ENCODE data around the gene SPATA31C1.
"Not testable (repeated sequence)": the region's sequence is repeated elsewhere in the genome, so short reads cannot be mapped to it uniquely, and the experiment has no call there.

SPATA31C1 gene

DNA sequence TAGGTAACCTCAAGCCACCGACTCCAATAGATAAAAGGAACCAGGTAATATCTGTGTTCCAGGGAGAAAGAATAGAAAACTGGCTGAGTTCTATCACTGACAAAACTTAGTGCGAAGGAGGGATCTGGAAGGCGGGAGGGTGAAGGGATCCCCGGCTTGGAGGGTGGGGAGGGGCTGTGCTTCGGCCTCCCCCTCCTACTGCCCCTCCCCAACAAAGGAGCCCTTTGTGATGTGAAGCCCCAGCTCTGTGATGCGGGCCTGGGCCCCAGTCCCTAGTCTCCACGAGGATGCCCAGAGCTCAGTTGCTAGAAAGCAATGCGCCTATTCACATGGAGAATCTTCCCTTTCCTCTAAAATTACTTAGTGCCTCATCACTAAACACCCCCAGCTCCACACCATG lies at the start of gene SPATA31C1:
Gene SPATA31C1, plus strand, starts transcription at position 301 of the 400 bp plus-strand sequence.
- not testable (repeated sequence) for DNase-seq (ENCODE audit: low read depth in 2 of 2)

DNA sequence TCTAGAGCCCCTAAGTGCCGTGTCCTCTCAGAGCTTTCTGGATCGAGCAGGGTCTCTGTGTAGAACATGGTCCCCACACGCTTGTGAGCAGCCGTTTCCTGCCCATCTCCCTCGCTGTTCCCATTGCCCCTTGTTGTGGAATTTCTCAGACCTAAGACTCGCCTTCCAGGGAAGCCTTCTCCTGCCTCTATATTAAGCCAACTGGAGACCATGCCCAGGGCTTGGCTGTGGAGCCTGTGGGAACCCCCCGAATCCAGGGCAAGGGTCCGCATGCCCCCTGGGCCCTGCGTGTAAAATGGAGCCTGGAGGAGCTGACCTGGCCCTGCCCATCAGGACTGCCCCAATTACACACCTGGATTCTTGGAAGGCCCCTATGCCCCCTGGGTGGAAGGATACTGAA lies 49.6 kb upstream of the SPATA31C1 start:
- no peak for DNase-seq (ENCODE audit: low read depth in 2 of 2)

DNA sequence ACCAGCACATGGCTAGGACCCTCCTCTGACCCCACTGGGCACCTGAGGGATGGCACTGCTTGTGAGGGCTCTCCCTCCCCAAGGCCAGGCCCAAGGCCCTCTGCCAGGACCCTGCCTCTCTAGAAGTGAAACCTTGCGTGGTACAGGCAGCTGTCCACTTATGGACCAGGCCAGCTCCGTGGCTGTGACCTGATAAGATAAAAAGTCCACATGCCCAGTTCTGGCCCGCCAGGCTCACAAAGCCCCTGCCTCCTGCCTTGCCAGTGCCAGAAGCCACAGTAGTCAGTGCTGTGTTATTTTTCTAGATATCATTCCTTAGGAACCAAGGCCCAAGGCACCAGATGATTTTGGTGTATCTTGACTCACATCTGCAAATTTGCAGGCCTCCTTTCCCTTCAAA lies 49.1 kb upstream of the SPATA31C1 start:
- no peak for DNase-seq (ENCODE audit: low read depth in 2 of 2)

DNA sequence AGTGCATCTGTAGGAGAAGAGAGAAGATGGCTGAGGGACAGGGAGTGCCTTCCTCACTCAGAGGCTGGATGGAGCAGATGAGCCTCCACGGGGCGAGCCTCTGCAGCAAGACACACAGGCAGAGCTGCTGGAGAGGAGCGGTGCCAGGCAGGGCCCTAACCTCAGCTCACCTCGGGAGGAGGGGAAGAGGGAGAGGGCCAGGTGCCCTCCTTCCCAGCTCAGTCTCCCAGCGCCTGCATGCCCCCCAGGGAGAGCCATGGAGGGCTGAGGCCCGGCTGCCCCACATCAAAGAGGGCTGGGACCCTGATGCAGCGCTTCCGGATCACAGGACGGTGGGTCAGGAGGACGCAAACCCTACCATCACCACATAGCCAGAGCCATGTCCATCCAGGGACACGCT lies 48.7 kb upstream of the SPATA31C1 start:
- DNase-seq (ENCODE audit: low read depth in 2 of 2): no peak

DNA sequence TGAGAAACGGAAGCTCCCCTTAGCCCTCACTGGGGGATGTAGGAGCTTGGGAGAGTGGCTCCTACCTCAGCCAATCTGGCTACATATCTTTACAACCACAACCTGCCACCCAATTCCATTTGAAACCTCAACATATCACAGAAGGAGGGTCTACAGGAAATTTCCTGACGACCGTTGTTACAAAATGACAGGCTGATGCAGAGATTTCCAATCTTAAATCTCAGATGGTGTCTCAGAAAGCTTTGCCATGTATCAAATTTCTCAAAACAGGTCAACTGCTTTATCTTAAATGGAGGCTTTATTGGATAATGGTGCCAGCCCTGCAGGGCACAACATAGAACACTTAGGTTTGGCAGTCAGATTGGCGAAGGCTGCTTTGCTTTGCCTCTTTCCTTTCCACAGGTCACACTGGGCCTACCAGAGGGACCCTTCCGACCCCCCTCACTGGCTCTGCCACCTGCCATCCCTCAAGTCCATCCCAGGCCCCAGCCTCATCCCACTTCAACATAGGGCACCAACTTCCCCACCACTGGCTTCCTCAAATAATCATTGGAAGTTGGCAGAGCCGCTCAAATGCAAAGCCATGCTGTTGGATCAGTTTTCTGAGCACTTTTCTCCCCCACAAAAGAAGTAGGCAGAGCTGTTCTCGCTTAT lies 46.2 kb upstream of the SPATA31C1 start:
- no peak for DNase-seq (ENCODE audit: low read depth in 2 of 2)

DNA sequence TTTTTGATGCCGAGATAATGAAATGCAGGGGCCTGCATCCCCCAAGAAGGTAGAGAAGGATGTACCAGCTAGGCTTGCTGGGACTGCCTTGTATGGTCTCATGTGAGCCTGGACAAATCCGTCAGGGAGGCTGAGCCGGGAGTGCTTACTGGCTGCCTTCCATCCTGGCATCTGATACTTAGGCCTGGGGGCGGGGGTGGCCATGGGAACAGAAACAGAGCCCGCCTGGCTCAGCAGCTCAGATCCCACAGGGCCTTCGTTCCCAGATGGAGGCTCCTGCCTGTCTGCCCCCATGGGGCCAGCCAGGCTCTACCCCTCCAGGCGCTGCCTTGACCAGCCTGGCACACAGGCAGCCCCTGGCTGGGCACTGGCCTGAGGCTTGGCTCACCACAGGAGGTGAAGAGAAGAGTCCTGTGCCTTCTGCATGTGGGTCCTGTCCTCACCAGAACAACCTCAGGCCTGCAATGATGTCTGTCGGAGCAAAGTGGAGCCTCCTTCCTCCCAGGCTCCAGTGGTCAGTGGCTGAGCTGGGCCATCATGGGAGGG lies 45.6 kb upstream of the SPATA31C1 start:
- no peak for DNase-seq (ENCODE audit: low read depth in 2 of 2)

DNA sequence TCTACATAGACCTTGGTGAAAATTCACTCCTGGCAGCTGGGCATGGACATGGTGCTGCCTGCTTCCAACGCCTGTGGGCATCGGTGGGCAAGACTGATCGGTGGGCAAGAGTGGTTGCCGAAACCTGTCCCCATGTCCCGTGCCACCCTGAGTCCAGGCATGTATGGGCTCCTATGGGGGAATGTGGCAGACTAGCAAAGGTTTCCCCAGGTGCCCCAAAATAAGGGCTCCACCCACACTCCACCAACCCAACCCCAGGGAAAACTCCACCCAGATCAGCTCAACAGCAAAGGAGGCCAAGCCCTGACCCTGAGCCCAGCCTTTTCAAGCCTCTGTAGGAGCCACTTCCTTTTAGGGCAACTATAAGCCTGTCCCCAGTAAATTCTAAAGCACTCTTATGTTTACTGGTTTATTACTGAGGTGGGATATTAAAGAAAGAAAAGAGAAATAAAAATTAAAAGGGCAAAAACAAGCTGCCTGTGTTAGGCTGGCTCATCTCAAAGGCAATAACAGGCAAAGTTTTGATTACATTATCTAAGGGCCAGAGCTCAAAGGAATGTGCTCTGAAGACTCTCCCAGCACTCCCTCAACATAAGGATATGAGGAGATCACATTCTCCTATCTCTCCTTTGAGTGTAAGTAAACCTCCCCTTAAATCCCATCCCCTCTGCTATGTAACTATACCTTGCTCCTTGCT lies 44.0 kb upstream of the SPATA31C1 start:
- no peak for DNase-seq (ENCODE audit: low read depth in 2 of 2)

DNA sequence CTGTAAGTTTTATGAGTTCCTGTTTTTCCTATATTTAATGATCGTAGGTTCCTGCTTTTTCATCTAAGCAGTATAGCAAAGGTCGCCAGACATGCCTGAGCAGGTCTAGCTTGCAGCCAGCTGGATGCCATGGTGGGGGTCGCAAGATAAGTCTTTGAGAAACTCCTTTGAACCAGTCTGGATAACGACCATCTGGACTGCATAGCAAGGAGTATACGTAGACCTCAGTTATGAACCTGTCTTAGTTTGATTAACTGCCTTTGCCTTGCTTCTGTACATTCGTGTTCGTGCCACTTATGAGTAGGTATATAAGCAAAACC lies 43.5 kb upstream of the SPATA31C1 start:
- DNase-seq (ENCODE audit: low read depth in 2 of 2): no peak

DNA sequence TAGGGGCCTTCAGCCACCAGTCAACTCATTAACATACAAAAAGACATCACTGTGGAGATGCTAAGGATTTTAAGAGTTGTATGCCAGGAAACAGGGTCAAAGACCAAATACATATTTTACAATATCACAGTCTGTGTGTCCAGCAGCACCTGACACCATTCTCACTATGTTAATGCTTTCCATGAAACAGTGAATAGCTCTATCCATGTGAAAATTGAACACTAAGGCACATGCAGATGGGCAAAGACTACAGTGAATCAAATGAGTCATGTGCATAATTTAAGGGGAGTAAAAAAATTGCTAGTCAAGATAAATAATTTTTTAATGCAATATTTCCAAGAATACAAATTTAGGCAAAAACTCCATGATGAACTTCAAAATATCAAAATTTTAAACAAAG lies 42.7 kb upstream of the SPATA31C1 start:
- no peak for DNase-seq (ENCODE audit: low read depth in 2 of 2)

DNA sequence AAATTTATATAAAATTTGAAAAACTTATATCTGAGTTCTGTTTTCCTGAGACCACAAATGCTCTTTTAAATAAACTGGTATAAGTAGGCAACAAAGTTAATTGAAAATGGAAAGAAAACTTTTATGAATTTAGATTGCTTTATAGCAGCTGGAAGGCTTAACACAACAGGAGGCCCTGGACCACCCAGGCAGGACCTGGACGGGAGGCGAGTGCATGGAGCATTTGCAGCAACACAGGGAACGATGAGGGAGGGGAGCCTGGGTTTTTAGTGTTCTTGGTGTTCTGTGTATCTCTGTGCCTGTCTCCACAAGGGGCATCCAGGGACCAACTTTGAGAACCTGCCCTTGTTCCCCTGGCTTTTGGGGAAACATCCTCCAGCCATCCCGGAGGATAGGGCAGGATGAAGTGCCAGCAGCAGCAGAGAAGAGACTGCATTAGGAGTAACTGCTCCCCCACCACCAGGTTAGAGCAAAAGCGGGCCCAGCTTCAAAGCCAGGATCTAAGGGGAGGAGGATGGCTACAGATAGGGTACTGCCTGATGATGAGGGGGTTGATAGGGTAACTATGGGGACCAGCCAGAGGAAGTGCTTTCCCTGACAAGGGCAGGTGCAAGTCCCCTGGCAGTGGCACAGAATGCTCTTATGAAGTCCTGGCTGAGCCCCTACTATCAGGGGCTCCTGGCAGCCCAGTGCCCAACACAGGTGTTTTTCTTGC lies 41.8 kb upstream of the SPATA31C1 start:
- no peak for DNase-seq (ENCODE audit: low read depth in 2 of 2)

DNA sequence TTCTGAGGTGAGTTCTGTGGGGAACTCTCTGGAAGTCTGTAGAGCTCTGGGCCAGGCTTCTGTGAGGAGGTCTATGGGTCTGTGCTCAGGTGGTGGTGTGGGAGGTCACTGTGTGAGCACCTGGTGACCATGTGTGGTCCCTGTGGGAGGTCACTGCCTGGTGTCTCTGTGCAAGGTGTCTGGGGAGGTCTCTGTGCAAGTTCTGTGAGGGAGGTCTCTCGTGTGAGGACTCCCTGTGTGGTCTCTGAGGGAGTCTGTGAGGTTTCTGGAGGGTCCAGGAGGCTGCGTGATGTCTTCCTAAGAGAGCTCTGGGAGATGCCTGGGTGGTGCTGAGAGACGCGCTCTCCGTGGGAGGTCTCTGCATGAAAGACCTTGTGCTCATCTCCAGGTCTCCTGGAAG lies 41.1 kb upstream of the SPATA31C1 start:
- DNase-seq (ENCODE audit: low read depth in 2 of 2): no peak

DNA sequence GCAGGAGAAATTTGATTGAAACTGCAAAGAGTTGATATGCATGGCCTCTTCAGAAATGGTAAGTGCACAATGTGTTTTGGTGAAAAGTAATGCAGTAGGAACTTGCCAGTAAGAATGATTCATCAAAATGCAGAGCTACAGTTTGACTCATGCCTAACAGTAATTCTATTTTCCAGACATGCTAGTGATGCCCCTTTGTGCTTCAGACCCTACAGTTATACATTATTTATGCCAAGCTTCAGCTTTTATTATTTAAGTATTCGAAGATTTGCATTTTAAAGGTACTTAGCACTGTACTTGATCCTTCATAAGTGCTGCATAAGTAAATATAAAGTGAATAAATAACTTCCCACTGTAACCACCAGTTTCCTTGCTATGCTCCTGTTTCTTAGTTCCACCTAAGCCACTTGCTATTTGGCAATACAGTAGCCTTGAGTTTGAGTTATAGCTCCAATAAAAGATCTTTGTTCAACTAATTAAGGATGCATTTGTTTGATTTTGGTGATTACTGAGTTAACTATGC lies 38.7 kb upstream of the SPATA31C1 start:
- no peak for DNase-seq (ENCODE audit: low read depth in 2 of 2)

DNA sequence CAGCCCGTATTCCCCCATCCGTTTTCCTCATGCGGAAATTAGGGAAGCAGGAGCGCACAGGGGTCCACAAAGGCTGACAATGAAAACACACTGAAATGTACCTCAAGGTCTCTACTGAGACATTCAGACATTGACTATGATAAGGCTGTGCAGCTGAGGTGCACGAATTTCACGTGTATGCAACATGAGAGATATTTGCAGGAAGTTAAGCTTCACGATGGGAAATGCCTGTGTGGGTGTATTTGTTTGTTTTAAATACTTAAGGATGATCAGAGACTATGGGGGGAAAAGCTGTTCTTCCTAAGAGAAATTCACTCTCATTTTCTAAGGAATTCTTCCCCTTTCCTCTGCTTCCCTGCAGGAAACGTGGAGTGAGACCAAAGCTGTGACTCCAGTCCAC lies 37.6 kb upstream of the SPATA31C1 start:
- DNase-seq (ENCODE audit: low read depth in 2 of 2): no peak

DNA sequence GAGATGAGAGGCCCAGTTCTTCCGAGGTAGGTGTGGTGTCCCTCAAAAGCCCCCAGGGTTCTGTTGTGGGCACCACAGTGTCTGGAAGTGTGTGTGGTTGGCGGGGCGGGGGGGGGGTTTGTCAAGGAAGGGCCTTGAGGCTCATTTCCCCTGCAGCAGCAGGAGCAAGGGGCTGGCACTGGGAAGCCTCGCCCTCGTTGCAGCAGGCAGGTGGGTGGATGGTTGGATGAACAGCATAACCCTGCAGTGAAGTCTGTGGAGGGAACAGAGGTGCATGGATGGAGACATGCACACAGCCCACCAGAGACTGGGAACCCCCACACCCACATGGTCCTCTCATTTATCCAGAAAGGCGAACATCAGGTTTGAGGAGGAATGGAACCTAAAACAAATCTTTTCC lies 37.1 kb upstream of the SPATA31C1 start:
- no peak for DNase-seq (ENCODE audit: low read depth in 2 of 2)

DNA sequence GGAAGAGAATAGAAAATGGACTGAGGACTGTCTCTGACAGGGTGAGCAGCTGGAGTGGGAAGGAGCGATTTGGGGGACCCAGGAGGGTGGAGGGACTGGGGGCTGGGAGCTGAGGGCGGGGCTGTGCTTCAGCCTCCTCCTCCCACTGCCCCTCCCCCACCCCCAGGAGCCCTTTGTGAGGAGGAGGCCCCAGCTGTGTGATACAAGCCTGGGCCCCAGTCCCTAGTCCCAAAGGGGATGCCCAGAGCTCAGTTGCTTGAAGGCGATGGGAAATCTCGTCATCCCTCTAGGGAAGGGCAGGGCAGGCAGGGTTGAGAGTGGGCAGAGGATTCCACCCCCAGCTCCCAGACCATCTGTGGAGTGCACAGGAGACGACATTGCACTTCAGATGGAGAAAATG lies 35.1 kb upstream of the SPATA31C1 start, which contains the start of gene SPATA31E1:
Gene SPATA31E1, plus strand, starts transcription at position 251 of the 400 bp plus-strand sequence. Its CDS starts 15 bp downstream, at position 266.
- DNase-seq (ENCODE audit: low read depth in 2 of 2): no peak

DNA sequence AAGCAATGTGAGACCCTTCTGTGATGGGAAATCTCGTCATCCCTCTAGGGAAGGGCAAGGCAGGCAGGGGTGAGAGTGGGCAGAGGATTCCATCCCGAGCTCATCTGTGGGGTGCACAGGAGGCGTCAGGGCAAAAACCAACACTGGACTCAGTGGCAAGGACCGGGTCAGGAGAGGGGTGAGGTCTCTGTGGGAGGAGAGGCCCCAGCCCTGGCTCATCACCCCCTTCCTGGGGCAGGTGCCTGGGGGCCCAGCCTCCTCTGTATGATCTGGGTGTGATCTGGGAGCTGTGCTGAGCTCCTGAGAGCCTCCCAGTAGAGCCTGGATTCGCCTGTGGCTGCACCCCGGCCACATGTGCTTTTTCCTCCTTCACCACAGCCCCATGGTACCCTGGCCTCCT lies 34.5 kb upstream of the SPATA31C1 start:
- DNase-seq (ENCODE audit: low read depth in 2 of 2): no peak

DNA sequence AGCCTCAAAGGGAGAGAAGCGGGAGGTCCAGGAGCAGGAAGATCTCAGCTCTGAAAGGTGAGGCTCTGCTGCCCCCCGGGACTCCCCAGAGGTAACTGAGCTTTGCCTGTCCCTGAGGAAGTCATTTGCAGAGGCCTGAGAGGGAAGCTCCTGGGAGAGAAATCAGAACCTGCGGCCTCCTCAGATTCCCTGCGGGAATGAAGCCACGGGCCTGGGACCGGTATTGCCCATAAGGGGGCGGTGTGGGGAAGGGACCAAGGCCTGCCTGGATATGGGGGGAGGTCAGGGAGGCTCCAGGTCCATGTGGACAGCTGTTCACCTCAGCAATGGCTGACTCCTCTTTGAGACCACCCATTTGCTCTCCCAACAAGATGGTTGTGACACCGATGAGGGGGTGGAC lies 33.8 kb upstream of the SPATA31C1 start:
- no peak for DNase-seq (ENCODE audit: low read depth in 2 of 2)

DNA sequence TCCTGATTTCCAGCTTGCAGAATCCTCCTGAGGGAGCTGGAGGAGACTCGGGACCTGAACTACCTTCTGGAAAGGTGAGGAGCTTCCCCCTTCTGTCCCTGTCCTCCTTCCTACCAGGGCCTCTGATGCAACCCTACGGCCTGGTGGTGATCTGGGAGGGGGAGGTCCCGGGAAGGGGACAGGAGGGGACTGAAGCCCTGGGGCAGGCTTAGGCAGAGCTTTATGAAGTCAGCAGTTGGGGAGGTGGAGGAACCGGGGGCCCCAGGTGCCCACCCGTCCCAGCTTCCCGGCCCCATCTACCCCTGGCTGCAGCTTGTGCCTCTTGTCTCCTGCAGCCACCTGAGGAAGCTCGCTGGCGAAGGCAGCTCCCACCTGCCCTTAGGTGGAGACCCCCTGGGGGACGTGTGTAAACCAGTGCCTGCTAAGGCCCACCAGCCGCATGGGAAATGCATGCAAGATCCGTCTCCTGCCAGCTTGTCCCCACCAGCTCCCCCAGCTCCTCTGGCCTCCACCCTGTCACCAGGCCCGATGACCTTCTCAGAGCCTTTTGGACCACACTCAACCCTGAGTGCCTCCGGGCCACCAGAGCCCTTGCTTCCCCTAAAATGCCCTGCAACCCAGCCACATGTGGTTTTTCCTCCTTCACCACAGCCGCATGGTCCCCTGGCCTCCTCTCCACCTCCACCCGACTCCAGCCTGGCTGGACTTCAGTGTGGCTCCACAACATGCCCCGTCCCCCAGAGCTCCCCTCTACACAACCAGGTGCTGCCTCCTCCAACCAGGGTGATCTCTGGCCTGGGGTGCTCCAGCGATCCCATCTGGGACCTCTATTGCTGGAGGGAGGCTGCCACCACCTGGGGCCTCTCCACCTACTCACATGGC lies 32.9 kb upstream of the SPATA31C1 start:
- DNase-seq (ENCODE audit: low read depth in 2 of 2): no peak

DNA sequence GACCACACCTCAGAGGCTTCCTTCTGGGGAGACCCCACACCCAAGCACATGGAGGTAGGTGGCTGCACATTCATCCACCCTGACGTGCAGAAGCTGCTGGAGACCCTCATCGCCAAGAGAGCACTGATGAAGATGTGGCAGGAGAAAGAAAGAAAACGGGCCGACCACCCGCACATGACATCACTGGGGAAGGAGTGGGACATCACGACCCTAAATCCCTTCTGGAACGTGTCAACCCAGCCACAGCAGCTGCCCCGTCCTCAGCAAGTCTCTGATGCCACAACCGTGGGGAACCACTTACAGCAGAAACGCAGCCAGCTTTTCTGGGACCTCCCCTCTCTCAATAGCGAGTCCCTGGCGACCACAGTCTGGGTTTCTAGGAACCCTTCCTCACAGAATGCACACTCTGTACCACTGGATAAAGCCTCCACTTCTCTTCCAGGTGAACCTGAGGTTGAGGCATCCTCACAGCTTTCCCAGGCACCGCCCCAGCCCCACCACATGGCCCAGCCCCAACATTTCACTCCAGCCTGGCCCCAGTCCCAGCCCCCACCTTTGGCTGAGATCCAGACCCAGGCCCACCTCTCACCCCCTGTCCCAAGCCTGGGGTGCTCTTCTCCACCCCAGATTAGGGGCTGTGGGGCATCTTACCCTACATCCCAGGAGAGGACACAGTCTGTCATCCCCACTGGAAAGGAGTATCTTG lies 32.1 kb upstream of the SPATA31C1 start:
- DNase-seq (ENCODE audit: low read depth in 2 of 2): no peak

DNA sequence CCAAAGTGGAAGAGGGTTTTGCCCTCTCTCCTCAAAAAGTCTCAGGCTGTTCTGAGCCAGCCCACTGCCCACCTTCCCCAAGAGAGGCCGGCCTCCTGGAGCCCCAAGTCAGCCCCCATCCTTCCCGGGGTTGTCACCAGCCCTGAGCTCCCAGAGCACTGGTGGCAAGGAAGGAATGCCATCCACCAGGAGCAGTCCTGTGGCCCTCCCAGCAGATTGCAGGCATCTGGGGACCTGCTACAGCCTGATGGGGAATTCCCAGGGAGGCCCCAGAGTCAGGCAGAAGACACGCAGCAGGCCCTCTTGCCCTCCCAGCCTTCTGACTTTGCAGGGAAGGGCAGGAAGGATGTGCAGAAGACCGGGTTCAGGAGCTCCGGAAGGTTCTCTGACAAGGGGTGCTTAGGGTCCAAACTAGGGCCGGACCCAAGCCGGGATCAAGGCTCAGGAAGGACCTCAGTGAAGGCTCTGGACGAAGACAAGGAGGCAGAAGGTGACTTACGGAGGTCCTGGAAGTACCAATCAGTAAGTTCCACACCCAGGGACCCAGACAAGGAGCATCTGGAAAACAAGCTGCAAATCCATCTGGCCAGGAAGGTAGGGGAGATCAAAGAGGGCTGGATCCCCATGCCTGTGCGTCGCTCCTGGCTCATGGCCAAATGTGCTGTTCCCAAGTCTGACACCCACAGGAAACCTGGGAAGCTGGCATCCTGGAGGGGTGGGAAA lies 31.4 kb upstream of the SPATA31C1 start:
- no peak for DNase-seq (ENCODE audit: low read depth in 2 of 2)

Measured in stimulated activated CD8-positive, alpha-beta memory T cell treated with anti-CD3 and anti-CD28 coated beads, Interleukin-7, amount 100 ng/mL, for 4 hours (primary cell).